Choroid plexus epithelial cell (primary cell): ENCODE measurements around the gene PDCD1.

Source experiments
- DNase-seq: peaks from one replicate; pipeline ENCODE4 v3.0.0-alpha.2; 2010; ENCODE audit warnings: low read depth
- H3K4me3 ChIP-seq: 2 replicates; pipeline ENCODE4 v1.5.1; 2011; ENCODE audit warnings: low read depth, mild to moderate bottlenecking, control low read depth, low read length, moderate library complexity
- TF ChIP-seq, protein P1 (sequence below): conservative IDR thresholded peaks from 2 replicates; pipeline ENCODE4 v1.5.1; 2011; ENCODE audit warnings: low read depth, mild to moderate bottlenecking, control low read depth, inconsistent platforms, low read length, moderate library complexity

The PDCD1 gene

DNA sequence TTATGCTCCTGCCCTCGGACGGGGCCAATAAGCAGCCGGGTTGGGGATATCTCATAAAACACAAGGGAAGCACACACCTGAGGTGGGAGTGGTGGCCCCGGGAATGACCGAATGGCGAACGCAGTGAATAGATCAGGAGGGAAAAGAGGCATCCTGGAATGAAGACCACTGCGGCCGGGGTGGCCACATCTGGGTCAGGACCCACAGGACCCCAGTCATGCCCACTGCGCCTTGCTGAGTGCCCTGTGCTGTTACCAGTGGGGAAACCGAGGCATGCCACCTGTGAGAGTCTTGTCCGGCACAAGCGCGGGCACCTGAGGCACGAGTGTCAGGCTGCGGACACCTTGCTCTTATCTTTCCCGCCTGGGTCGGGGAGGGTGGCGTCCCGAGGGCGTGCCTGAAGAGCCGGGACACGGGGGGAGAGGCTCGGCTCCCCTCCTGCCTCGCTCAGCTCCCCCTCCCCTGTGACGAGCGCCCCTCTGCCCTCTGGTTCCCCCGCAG, 1.6 kb downstream of the PDCD1 start:
- no peak for DNase-seq
- no peak overlapping the region for H3K4me3 ChIP-seq
- TF ChIP-seq, protein P1, sequence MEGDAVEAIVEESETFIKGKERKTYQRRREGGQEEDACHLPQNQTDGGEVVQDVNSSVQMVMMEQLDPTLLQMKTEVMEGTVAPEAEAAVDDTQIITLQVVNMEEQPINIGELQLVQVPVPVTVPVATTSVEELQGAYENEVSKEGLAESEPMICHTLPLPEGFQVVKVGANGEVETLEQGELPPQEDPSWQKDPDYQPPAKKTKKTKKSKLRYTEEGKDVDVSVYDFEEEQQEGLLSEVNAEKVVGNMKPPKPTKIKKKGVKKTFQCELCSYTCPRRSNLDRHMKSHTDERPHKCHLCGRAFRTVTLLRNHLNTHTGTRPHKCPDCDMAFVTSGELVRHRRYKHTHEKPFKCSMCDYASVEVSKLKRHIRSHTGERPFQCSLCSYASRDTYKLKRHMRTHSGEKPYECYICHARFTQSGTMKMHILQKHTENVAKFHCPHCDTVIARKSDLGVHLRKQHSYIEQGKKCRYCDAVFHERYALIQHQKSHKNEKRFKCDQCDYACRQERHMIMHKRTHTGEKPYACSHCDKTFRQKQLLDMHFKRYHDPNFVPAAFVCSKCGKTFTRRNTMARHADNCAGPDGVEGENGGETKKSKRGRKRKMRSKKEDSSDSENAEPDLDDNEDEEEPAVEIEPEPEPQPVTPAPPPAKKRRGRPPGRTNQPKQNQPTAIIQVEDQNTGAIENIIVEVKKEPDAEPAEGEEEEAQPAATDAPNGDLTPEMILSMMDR, result no peak

DNA sequence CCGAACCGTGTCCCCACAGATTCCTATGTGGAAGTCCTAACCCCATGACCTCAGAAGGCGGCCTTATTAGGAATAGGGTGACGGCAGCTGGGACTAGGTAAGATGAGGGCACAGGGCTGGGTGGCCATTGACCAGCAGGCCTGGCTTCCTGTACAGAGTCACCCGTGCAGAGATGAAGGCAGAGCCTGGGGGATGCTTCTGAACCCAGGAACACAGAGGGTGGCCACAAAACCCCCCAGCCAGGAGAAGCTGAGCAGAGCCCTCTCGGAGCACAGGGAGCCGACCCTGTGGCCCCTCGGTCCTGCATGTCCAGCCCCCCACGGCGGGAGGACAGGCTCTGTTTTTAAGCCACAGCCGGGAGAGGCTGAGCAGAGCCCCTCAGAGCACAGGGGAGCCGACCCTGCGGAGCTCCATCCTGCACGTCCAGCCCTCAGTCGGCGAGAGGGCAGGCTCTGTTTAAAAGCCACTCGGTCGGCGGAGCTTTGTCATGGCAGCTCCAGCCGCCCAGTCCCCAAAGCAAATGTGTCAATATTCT, 2.7 kb downstream of the PDCD1 start:
- TF ChIP-seq, protein P1, result no peak

DNA sequence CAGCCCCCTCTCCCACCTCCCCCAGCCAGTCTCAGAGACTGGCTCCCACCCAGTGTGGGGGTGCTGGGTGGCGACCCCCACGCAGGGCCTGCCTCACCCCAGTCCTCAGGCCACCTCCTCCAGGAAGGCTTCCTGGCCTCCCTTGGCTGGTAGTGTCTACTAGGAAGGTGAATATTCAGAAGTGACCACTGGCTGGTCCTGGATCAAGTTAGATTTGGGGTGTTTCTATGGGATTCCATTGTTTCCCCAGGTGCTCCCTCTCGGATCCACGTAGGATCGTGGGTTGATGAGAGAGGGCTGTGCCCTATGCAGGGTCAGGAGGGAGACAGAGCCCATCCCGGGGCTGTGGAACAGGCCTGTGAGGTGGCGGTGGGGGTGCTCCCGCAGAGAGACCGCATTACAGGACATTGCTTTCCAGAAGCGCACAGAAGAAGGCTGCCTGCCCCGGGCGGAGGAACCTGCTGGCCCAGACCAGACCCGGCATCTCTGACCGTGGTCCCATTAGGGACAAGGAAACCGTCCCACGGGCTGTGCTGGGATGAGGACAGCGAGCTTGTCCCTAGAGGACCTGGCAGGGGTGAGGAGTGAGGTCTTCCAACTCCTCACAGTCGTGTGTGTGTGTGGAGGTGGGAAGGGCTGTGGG, 3.3 kb downstream of the PDCD1 start:
- DNase-seq, result no peak
- TF ChIP-seq, protein P1, result no peak
- H3K4me3 ChIP-seq, result no peak overlapping the region

More for the DNA sequence above, 2.7 kb downstream of the PDCD1 start:
- no peak for DNase-seq
- H3K4me3 ChIP-seq, result no peak overlapping the region

DNA sequence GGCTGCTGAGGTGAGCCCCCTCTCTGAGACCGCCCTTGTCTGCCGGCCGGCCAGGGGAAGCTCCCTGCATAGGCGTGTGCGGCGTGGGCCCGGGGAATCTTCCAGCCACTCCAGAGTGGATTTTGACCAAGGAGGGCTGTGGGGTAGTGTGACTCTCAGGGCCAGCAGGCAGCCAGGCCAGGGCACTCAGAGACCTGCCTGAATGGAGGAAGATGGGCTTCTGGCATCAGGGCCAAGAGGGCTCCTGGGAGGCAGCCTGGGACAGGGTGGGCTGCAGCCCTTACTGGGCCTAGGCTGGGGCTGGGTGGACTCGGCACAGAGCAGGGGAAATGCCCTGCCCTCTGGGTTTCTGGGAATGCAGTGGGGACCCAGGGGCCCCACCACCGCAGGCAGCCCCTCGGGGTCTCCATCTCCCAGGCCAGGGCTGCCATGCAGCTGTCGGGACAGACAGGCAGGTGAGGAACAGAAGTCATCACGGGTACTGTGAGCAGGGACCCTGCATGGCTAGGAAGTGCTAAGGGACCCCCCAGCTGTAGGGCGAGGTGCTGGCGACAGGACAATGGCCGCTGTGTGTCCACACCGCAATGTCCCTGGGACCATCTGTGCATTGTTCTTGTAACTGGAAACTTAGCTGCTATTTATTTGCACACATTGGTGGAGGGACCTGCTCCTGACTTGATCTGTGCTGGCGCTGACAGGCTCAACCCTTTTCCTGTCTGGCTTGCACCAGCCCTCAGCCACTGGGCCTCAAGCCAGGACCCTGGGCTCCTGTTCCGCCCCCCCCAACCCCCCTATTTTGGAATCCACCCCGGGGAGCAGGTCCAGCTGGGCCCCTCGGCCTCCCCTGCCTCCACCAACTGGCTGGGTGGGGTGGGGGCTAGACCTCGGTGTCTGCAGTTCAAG, 4.1 kb downstream of the PDCD1 start:
- TF ChIP-seq, protein P1, result no peak
- peak; percentile 24 for DNase-seq
- no peak overlapping the region for H3K4me3 ChIP-seq

DNA sequence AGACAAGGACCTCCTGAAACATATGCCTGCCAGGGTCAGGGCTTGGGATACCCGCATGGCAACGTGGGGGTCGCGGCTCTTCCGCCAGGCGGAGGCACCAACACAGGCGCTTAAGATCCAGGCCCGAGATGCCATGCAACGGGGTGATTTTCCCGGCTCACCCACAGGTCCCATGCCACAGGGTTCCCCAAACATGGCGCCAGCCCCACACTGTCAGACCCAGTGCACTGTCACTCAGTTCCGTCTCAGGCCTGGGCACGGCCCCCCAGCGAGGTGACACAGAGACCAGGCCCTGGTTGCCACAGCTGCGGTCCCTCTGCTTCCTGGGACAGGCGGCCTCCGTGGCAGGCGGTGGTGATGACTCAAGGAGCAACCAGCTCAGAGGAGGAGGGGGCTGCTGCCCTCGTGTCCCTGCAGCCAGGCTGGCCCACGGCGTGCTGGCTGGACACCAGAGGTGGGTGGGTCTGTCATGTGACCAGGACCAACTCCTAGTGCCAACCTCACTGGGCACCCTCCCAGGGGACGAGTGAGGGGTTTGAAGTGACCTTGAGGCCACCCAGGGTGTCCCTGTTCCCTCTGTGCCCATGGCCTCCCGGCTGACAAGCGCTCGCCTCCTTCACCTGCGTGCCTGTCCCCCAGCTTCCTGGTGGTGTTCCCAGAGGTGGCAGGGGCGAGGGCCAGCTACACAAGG, 4.9 kb downstream of the PDCD1 start:
- H3K4me3 ChIP-seq, result no peak overlapping the region
- TF ChIP-seq, protein P1, result no peak
- no peak for DNase-seq

DNA sequence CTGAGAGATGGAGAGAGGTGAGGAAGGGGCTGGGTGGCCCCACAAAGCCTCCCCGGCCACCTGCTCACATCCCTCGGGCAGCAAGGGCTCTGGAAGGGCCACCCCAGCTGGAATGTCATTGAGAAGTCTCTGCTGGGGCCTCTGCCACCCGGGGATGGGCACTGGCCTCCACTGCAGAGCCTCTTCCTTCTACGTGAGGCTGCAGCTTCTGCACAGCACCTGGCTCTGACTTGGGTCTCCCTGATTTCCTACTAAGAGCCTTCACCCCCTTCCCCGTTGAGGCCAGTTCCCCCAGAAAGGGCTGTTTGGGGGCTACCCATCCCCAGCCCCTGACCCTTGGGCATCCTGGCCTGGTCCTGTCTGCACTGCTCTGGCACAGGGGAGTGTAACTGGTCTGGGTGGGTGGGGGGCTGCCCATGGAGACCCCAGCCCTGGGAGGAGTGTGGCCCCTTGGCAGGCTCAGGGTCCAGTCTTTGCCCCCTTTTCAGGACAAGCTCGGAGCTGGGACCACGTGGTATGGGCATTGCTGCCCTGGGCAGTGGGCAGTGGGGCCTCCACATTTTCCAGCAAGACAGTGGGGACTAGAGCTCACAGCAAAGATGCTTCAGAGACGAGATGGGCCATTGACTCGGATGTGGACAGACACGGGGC, 5.6 kb downstream of the PDCD1 start:
- no peak for DNase-seq
- no peak overlapping the region for H3K4me3 ChIP-seq
- TF ChIP-seq, protein P1, result no peak
